NCI-H524 (cell line): ENCODE data around the gene ZC3H15.
"Not testable (repeated sequence)": the region's sequence is repeated elsewhere in the genome, so short reads cannot be mapped to it uniquely, and the experiment has no call there.

Experiments used
- DNase-seq, 2 experiments: peaks; one replicate each; lab custom pipeline; 2025; lab: John Stamatoyannopoulos, UW

Gene ZC3H15

DNA sequence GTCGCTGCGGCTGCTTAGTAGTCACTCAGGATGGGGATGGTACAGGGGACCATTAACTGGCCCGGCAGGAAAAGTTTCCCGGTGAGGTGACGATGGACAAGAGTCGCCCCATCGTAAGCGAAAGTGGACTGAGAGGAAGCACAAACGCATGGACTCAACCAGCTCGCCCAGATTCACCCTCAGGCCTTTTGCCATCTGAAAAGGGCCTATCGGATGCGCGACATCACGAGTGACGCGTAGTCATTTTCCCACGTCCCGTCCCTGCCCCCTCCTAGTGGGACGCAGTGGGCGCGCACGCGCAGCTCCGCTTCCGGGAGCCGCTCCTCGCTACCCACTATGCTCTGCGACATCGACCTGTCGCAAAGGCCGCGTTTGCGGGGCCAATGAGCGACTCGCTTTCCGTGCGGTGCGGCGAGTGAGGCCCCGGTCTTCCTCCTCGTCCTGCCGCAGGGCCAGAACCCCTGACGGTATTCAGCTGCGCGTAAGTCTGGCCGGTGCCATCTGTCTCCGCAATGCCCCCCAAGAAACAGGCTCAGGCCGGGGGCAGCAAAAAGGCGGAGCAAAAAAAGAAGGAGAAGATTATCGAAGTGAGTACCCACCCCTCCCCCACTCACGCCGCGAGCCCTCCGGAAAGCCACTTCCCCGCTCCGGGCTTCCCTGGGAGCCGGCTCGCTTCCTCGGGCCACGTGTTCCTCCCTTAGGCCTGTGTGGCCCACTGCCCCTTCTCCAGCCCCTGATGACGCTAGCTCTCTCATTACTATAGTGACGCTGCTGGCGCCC is at the start of gene ZC3H15:
Gene ZC3H15, plus strand, starts transcription at position 390 of the 780 bp plus-strand sequence. Its CDS starts 123 bp downstream, at position 513.
- peak; percentile 89 to 93 for DNase-seq

DNA sequence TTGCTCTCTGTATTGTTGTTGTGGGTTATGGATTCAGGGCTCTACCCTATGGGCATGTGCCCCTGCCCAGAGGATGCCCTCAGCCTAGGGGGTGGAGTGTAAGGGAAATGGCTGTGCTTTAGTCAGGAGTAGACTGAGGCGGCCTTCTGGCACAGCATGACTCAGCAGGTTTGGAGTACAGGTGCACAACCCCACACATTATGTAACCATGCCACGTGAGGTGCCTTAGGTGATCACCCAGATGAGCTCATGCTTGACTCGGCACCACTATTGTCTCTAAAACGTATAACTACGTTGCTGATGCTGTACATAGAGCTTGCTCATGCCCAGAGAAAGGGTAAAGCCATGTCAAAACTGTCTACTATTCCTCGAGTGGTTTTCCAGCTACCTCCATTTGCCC is 48.3 kb upstream of the ZC3H15 start:
- DNase-seq: no peak

DNA sequence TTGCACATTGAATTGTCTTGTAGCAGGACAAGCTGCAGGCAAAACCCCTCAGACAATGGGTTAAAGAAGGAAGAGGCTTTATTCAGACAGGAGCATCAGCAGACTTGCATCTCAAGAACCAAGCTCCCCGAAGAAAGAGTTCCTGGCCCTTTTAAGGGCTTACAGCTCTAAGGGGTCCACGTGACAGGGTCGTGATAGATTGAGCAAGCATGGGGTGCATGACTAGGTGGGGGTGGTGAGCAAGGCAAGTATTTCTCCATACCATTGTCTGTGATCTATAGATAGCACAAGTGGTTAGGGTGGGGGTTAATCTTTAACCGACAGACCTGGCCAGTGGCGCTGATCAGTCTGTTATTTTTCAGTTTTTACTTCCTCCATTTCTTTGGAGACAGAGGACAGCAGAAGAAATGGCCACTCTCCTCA is 46.4 kb upstream of the ZC3H15 start:
- DNase-seq: not testable (repeated sequence)

DNA sequence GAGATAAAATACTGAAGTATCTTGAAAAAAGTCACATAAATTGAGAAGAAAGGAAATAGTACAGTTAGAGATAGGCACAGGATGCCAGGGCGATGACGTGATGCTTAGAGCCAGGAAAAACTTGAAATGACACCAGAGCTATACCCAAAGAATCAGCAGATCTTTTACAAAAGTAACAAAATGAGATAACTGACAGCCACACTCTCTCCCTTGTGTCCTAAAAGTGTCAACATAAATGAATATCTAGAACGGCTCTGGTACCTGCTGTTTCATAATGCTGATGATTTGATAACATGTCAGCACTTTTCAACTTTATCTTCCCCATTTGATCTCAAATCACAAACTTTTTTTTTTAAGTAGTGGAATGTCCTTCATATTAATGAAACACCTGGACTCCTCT is 45.6 kb upstream of the ZC3H15 start:
- DNase-seq: no peak

DNA sequence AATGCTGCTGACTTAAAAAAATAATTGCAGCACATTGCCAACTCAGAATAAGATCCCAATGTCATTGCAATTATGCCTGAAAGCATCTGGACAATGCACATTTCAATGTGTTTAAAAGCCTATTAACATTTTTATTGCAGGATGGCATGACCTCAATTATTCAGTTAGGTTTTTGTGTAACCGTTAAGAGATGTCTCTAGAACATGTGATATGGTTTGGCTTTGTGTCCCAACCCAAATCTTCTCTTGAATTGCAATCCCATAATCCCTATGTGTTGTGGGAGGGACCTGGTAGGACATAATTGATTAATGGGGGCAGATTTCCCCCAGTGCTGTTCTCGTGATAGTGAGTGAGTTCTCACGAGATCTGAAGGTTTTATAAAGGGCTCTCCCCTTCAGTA is 43.2 kb upstream of the ZC3H15 start:
- no peak for DNase-seq

DNA sequence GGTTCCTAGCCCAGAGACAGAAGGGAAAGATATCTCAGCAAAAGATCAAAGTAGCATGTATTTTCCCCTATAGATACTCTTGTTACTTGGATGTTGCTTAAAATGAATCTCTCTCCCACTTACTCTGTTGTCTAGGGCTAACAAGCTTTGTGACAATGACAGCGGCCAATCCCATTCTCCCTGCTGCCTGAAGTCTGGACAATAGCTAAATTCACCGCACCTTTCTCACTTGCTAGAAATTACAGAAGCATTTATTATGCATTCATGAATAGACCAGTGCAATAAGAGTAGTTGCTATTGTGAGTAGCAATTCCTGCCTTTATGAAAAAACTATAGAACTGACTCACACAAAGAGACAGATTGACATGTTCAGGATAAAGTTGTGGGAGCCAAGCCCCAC is 42.2 kb upstream of the ZC3H15 start:
- DNase-seq: no peak

DNA sequence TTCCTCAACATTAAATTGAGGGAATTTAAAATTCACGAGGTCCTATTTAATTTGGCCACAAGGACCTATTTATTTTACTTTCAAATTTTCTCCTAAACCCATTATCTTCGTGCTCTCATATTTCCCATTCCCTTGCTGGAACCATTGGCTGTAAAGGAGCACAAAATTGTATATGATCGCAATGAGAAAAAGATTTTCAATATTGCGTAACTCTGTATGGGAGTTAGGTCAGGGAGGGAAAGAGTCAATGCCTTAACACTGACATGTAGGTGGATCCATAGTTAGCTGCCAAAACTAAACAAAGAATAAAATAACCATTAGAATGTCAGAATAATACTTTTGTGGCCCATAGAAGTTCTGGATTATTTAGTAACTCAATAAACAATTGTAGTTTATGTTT is 40.6 kb upstream of the ZC3H15 start:
- no peak for DNase-seq

DNA sequence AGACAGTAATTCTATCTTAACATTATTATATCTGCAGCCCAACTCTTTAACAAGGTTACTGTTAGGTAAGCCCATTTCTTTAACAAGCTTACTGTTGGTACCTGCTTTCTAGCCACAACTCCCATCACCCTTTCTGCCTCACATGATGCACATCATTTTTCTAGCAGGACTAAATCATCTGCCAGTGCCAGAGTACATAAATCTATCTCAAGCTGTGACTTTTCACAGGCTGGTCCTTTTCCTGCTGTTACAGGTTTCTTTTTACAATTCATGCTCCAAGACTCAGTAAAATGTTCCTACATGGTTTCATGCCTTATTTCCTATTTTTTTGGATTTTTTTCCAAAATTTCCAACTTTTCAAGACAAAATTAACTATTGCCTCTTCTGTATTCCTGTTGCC is 30.4 kb upstream of the ZC3H15 start:
- DNase-seq: no peak

DNA sequence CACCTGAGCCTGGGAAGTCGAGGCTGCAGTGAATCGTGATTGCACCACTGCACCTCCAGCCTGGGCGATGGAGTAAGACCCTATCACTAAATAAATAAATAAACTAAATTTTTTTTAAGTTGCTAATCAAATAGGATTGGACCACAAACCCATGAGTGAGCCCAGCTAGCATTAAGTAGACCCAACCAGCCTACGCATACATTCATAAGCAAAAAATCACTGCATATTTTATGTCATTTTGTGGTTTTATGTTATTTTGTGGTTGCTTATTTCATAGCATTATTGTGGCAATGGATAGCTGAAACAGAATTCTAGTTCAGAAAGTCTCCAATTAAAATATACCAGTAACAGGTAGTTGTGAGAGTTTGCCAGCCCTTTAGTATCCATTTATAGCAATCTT is 29.1 kb upstream of the ZC3H15 start:
- DNase-seq: no peak

DNA sequence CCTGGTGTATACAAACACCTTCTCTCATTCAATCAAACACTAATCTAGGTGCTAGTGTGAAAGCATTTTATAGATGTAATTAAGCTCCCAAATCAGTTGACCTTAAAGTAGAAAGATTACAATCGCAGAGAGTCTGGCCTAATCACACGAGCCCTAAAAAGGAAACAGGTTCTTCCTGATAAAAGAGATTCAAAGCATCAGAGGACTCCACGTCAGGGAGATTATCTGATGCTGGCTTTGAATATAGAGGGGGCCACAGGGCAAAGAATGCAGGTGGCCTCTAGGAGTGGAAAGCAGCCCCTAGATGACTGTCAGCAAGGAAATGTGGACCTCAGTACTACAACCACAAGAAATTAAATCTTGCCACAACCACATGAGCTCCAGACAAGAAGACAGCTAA is 28.2 kb upstream of the ZC3H15 start:
- no peak for DNase-seq

DNA sequence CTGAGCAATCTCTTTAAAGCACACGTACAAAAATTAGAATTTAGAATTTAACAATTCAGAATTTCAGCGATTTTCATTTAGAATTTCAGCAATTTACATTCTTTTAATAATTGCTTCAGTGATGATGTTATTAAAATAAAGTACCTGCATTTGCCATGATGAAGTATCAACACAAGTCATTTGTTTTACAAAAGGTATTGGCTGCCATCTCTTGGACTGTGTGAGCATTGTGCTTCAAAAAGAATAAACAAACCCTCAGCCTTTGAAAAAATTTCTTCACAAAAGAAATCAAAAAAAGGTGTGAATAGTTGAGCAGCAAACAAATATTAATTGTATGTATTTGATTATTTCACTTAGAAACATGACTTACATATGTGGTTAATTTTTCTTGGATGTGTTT is 27.1 kb upstream of the ZC3H15 start:
- peak in 1 of 2 experiments; percentile 34 for DNase-seq

DNA sequence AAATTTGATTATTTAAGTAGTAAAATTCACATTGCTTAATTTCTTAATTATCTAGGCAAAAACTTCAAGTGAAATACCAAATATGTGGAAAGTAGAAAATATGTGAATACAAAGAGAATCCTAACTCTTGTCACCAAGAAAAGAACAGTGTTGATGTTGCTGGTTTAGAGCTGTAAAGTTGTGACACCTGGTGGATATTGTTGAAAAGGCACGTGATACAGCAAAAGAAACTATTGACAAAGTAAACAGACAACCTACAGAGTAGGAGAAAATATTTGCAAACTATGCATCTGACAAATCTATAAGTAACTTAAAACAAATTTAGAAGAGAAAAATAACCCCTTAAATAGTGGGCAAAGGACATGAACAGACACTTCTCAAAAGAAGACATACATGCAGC is 25.6 kb upstream of the ZC3H15 start:
- DNase-seq: peak in 1 of 2 experiments; percentile 3

DNA sequence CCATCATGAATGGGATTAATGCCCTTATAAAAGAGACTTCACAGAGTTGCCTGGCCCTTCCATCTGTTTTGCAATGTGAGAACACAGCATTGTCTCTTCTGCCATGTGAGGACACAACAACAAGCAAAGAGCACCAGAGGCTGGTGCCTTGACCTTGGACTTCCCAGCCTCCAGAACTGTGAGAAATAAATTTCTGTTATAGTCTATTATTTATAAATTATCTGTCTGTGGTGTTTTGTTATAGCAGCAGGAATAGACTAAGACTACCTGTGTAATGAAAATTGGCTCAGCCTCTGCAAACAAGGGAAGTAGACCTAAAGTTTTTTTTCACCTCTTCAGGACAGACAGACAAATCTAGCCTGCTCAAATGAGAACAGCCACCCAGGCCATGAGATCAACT is 19.3 kb upstream of the ZC3H15 start:
- DNase-seq: peak in 1 of 2 experiments; percentile 5

DNA sequence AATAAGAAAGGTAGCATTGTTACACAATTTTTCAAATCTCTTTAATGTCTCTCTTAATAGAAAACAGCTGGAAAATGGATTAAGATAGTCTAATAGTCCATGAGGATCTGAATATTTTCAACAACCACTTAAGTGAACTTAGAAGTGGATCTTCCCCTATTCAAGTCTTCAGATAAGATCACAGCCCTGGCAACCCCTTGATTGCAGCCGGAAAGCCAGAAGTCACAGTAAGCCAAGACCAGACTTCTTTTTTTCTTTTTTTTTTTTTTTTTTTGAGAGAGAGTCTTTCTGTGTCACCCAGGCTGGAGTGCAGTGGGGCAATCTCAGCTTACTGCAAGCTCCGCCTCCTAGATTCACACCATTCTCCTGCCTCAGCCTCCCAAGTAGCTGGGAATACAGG is 18.6 kb upstream of the ZC3H15 start:
- peak; percentile 35 to 71 for DNase-seq

DNA sequence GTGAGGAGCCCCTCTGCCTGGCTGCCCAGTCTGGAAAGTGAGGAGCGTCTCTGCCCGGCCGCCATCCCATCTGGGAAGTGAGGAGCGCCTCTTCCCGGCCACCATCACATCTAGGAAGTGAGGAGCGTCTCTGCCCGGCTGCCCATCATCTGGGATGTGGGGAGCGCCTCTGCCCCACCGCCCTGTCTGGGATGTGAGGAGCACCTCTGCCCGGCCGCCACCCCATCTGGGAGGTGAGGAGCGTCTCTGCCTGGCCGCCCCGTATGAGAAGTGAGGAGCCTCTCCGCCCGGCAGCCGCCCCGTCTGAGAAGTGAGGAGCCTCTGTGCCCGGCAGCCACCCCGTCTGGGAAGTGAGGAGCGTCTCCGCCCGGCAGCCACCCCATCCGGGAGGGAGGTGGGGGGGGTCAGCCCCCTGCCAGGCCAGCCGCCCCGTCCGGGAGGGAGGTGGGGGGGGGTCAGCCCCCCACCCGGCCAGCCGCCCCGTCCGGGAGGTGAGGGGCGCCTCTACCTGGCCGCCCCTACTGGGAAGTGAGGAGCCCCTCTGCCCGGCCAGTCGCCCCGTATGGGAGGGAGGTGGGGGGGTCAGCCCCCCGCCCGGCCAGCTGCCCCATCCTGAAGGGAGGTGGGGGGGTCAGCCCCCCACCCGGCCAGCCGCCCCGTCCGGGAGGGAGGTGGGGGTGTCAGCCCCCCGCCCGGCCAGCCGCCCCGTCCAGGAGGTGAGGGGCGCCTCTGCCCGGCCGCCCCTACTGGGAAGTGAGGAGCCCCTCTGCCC is 13.2 kb upstream of the ZC3H15 start:
- not testable (repeated sequence) for DNase-seq

DNA sequence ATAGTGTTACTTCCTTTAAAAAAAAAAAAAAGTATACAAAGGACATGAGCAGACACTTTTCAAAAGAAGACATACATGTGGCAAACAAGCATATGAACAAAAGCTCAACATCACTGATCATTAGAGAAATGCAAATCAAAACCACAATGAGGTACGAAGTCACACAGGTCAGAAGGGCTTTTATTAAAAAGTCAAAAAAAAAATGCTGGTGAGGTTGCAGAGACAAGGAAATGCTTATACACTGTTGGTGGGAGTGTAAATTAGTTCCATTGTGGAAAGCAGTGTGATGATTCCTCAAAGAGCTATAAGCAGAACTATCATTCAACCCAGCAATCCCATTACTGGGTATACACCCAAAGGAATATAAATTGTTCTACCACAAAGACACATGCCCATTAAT is 11.8 kb upstream of the ZC3H15 start:
- DNase-seq: not testable (repeated sequence)

DNA sequence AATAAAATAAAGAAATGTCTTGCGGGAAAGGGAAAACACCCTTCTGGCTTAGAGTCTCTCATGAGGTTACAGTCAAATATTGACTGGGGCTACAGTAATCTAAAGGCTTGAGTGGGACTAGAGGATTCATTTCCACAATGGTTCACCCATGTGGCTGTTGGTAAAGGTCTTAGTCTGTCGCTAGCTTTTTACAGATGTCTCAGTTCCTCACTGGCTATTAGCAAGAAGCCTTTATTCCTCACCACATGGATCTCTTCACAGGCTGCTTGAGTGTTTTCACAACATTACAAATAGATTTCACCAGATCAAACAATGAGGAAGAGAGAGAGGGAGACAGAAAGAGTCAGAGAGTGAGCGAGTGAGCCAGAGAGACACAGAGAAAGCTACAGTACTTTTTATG is 8.3 kb upstream of the ZC3H15 start:
- no peak for DNase-seq

DNA sequence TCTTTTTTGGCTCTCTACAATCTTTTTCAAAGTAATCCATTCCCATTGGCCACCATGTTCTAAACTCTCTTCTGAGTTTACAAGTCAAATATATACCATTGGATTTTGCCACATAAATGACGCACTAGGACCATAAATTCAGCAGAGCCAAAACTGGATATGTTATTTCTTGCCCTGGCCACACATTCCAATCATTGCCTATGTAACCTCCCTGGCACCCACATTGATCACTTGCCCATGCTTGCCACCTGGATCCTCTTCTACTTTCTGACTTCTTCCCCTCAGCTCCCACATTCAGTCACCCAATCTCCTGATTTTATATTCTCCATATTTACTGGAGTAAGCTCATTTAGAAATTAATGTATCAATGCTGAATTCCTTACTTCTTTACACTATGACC is 5.1 kb upstream of the ZC3H15 start:
- DNase-seq: no peak

DNA sequence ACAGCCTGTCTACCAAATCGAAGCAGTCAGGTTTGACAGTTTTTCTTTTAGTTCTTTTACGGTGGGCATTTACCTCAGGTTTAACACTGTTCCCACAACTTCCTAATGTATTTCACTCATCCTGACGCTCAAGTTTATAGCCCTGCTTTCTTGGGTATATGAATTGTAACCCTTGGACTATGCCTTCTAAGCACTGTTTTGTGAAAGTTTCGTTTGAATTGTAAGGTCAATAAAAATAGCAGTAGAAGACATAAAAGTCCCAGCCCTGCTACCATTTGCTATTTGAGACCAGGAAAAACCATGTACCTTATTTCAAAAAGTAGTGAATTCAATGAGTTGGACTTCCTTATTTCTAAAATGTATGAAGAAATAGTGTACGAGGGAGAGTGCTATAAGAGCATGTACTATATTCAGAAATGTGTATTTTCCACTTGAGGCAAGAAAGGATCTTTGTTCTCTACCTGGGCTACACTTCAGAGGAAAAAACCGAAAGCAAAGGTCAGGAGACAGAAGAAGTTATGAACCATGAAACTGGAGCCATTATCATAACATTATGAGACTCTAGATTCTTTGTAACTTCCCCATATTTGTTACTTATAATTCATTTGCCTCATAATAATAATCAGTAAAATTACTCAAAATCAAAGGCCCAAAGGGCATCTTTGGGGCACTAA is 1.9 kb upstream of the ZC3H15 start:
- no peak for DNase-seq

DNA sequence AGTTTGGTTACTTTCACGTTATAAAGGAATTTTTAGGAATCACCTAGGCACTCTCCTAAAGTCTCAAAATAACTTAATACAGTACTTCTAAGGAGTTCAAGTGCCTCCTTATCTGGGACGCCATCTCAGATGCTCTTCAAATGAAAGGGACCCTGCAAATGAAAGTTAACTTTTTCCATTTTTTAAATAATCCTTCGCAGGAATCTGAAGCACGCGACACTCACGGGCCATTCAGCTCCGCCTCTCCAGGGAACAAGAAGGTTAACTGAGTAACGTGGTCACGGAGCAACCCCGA is 537 bp upstream of the ZC3H15 start:
- DNase-seq: no peak

DNA sequence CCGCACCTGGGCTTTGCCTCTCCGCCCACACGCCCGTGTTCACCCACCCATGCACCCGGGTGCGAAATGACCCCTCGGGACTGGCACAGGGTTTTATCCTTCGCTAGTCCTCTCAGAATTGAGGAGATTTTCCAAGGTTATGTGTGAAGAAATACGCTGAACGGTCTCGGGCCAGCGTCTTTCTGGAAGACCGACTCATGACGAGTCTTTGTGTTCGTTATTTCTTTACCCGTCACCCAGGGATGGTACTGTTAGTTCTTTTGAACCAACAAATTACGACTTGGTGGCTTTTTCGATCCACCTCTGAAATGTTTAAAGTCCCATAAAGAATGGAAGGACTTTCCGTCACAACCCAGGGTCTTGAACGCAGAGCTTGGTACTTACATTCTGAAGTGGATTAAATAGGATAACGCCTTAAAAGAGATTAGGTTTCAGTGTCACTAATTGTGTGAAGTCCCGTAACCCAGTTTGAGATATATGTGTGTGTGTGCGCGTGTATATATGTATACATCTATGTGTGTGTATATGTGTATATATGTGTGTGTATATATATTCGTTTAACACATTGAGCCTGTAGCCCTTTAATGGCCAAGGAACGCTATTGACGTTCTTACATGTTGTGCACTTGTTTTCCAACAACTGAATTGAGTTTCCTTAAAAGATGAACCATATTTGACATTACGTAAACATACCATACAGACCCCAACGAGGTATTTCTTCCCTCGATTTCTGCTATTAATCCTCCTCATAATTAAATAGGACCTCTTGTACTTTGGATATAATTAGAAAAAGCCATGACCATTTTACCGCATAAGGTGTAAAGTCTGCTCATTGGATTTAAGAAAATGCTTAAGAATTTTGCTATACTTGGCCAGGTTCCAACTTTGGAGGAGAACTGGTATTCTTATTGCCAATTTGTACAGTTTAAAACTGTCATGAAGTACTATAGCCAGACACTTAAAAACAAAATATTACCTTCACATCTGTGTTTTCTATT is 889 bp downstream of the ZC3H15 start:
- peak; percentile 60 to 74 for DNase-seq

DNA sequence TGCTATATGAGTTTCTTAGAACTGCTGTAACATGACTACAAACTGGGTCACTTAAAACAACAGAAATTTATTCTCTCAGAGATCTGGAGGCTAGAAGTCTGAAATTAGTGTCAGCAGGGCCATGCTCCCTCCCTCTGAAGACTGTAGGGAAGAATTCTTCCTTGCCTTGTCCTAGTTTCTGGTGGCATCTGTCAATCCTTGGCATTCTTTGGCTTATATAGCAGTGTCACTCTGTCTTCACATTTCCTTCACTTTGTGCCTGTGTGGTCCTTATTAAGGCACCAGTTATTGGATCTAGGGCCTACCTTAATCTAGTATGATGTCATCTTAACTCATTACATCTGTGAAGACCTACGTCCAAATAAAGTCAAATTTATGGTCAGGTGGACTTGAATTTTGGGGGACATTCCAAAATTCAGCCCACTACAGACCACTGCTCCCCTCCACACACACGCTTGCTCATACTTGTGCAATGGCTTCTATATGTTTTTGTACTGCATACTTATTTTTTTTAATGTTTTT is 7.6 kb downstream of the ZC3H15 start:
- DNase-seq: no peak
